SK-MEL-5 (cell line): ENCODE data around the gene RPL3. TPM values are rescaled to one million over a fixed set of nuclear protein-coding genes. Genes with fewer than 3 reads are reported as not detected.

Experiments used
- DNase-seq: peaks from one replicate; pipeline ENCODE4 v3.0.0-alpha.2; 2016; ENCODE audit warnings: low read depth, low spot score
- in situ Hi-C: cut with HindIII; loops from 2 replicates; pipeline ENCODE4 v1.10.0; 2016; ENCODE audit warnings: low sequenced_read_pairs, high pct_unique_total_duplicates, low pct_unique_long_range_greater_than_20kb
- total RNA-seq: library from RNA; depleted of rRNA; stranded (reverse); fragments of >200 nt; shearing (Covaris generic); gene quantifications from 2 replicates; pipeline ENCODE4 v1.2.3, GENCODE V29; 2014

Gene RPL3
- total RNA-seq, 1 experiment from 2014 or later, result 3,465 TPM

DNA sequence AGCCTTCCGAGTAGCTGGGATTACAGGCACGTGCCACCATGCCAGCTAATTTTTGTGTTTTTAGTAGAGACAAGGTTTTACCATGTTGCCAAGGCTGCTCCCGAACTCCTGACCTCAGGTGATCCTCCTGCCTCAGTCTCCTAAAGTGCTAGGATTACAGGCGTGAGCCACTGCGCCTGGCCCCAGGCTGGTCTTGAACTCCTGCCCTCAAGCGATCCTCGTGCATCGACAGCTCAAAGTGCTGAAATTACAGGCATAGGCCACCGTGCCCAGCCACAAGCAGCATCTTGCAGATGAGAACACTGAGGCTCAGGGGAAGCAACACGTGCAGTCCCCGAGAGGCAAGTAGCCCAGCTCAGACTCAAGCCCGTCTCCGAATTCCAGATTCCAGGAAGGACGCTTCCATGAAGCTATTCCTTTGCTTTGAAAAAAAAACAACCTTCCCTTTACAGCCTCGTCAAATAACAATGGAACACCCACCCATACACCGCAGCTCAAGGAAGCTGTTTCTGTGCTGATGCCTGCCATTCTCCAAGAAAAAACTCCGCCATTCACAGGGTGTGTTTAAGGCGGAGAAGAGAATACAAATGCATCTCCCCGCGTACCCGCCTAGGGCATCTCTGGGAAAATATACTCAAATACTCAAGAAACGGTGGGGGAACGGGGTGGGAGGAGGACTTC is 40.1 kb downstream of the RPL3 start:
- in situ Hi-C loops, result no loop called here
- no peak for DNase-seq

DNA sequence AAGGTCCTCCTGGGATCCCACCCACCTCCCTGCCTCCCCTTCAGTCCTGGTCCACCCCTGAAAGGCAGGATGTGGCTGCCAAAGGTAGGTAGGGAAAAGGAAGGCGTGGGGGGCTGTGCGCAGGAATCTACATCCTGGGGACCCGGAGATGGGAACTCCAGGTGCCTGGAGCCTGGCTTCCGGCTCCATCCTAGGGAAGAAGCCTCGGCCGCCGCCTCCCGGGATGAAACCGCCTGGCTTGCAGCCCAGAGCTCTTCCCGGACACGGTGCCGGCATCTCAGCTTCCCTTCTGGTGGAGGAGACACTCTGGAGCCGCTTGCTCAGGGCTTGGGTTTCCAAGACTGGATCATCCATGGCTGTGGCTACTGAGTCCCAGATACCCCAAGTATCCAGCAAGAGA is 41.4 kb downstream of the RPL3 start:
- in situ Hi-C loops, result no loop called here
- no peak for DNase-seq

DNA sequence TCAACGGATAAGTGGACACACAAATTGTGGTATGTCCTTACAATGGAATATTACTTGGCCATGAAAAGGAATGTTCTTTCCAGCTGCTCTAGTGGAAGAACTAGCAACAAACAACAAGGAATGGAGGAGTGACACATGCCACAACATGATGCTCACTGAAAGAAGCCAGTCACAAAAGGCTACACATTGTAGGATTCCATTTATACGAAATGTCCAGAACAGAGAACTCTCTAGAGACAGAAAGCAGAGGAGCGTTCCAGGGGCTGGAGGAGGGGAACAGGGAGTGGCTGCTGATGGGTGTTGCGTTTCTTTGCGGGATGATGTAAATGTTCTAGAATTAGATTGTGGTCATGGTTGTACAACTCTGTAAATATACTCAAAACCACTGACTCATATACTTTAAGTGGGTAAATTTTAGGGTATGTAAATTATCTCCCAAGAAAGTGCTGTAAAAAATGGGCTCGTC is 42.2 kb downstream of the RPL3 start:
- DNase-seq, result no peak
- in situ Hi-C loops, result no loop called here

DNA sequence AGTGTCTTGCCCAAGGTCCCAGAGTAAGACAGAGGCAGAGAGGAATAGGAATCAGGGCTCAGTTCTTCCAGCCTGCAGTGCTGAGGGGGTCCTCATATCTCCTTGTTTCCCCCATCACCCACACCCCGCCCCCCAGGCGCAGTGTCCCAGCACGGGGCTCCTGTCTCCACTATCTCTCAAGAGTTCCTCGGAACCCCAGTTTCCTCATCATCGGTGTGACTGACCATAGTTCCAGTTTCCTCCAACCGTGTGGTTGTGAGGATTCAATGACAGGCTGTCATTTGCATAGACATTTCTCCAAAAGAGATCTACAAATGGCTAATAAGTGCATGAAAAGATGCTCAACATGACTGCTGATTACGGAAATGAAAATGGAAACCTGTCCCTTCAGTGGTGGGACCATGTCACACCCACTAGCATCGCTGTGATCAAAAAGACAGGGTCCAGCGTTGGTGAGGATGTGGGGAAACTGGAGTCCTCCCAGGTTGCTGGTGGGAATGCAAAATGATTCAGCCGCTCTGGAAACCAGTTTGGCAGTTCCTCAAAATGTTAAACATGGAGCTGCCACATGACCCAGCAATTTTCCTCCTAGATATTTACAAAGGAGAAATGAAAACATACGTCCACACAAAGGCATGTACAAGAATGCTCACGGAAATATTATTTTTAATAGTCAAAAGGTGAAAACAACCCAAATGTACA is 42.8 kb downstream of the RPL3 start:
- in situ Hi-C loops, result no loop called here

DNA sequence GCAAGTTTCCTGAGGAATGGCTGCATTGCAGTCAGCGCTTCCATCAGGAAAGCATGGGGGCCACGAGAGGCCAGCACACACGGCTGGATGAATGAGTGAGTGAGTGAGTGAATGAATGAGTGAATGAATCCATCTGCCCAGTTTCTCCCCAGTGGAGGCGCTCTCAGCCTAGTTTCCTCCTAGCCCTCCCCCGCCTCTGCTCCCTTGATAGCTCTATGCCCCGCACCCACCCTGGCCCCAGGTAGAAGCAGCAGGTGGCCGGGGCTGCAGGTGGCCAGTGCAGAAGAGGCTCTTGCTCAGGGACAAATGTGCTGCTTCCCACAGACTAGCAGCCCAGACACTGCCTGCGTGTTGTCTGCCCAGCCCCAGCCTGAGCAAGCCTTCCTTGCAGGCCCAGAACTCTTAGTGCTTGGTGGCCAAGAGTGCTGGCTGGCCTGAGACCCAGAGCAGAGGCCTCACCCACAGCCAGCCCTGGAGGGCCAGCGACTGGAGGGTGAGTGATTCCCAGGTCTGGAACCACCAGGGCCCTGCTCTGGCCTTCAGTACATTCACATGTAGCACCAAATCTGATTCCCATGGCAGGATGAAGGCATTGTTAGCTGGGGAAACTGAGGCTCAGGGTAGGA is 43.5 kb downstream of the RPL3 start:
- in situ Hi-C loops, result no loop called here
- no peak for DNase-seq

More for the DNA sequence above, 42.8 kb downstream of the RPL3 start:
- no peak for DNase-seq

DNA sequence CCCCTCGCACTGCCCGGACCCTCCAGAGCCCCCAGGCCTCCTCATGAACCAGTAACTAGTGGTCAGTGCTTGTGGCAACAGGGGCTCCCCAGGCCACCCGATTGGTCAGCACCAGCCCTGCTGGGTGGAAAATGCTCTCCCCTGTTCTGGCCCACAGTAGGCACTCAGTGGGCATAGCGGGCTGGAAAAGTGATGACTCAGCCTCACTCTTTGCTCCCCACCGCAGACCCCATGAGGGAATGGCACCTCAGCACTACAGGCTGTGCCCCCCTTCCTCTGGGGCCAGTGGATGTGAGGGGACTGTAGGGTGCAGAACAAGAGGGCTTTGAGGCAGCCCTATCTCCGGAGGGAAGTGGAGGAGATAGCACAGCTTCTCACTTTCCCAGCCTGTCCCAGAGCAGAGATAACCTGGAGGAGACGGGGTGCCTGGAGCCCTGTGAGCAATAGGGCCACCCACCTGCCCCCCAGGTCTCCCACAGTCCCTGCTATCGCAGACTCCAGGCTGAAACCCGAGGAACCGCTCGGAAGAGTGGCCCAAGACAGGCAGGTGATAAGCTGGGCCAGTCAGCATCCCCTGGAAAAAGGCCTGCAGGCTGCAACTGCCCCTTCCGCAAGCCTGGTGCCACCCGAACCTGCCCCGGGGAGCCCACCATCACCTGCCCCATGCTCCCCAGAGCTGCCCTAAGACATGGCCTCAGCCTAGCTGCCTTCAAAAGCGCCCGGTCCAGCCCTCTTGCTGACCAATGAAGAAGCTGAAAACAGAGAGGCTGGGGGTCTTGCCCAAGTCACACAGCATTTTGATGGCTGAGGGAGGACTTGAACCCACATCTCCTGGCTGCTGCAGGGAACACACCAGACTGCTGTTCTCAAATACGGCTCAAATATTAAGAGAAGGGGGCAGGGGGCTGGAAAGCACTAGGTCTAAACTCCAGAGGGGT is 45.2 kb downstream of the RPL3 start:
- in situ Hi-C loops, result no loop called here
- DNase-seq, result no peak

DNA sequence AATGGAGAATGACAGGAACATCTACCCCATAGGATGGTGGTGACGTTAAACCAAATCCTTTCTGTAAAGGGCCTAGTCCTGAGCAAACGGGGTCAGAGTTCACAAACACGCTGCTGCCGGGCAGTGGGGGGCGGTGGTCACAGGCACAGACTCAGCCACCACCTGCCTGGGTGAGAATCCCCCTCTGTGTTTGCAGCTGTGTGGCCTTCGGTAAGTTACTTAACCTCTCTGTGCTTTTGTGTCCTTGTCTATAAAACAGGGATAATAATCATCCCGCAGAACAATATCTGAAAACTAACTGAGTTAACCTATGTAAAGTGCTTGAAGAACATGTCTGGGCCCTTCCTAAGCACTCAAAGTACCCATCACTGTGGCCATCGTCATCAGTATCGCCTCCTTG is 48.6 kb downstream of the RPL3 start:
- DNase-seq, result no peak
- in situ Hi-C loops, result no loop called here

DNA sequence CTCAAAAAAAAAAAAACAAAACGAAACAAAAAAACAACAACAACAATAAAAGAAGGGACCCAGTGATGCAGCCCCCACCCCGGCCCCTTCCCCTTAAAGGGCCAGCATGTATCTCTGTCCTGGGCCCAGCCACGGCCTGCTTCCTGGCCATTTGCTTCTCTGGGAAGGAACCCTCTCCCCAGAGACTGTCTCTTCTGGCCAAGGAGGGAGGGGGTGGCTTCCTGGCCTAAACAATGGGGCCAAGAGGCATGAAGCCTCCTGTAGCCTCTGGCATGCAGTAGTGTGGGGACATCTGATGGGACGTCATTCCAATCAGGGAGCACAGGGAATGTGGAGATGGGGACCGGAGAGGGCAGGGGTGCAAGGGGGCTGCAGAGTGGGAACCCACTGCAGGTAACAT is 49.1 kb downstream of the RPL3 start:
- DNase-seq, result no peak
- in situ Hi-C loops, result no loop called here

DNA sequence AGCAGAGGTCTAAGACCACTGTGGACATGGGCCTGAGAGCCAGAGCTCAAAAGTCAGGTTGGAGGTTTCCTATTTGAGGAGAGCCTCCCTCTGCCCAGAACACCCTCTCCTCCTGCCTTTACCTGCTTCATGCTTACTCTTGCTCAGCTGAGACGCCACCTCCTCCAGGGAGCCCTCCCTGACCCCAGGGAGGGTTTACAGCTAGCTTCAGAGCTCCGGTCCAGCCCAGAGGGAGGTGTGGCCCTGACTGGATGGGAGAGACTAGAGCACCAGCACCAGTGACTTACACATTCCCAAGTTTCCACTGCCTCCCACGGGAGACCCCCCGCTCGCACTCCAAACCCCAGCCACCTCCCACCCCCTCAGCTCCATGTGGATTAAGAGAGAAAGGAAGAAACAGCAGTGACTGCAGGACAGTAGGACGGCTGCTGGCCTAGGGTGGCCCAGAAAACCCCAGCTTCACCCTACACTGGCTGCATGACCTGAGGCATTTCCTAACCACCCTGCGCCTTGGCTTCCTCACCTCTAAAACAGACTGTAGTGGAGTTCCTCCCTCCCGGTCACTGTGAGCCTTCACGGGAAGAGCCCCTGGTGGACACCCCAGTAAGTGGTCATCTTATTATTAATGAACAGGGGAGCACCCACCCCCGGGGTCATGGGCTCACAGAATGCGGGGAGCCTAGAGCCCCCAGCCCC is 50.2 kb downstream of the RPL3 start:
- DNase-seq, result no peak
- in situ Hi-C loops, result no loop called here

DNA sequence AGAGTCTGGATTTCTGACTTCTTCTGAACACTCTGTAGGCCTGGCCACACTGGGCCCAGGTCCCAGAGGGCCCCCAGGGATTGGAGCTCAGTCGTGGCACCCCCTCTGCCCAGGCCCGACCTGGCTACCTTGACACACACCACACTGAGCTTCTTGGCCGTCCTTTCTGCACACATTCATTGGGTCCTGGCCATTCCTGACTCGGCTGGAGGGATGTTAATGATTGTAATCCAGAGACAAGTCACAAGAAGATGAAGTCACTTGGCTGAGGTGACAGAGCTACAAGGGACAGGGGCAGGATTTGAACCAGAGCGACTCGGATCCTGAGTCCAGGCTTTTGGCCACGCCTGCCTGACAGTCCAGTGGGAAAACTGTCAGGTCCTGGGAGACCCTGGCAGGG is 50.8 kb downstream of the RPL3 start:
- no peak for DNase-seq
- in situ Hi-C loops, result no loop called here

DNA sequence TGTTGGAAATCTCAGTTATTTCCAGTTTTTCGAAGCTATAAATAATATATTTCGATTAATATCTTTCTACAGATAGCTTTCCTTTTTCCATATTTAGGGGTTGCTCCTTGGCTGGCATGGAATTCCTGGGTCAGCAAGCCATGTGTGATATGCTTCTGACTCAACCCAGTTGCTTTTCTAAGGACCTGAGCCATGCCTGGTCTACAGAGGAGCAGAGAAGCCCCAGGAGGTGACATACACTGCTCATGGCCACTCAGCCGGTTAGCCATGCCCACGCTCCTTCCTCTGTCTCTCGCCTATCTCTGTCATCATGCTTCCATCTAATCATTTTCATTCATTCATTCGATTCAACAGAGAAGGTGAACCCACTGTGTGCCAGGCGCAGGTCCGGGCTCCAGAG is 51.4 kb downstream of the RPL3 start:
- in situ Hi-C loops, result no loop called here
- no peak for DNase-seq

DNA sequence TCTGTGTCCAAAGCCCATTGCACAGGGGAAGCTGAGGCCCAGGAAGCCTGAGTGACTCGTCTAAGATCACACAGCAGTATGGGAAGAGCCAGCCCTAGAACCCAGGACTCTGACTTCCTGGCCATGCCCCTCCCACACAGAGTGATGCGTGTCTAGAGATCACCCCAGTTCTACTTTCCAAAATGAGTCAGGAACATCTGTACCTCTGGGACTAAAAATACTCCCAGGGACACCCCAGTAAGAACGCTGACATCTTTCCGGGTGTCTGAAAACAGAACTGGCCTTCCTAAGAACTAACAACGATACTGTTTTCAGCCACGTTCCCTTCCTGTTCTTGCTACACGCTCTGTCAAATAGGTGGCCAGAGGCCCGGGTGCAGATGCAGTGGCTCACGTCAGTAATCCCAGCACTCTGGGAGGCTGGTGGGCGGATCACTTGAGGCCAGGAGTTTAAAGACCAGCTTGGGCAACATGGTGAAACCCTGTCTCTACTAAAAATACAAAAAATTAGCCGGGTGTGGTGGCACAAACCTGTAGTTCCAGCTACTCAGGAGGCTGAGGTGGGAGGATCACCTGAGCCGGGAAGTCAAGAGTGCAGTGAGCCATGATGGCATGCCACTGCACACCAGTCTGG is 52.9 kb downstream of the RPL3 start:
- in situ Hi-C loops, result no loop called here
- no peak for DNase-seq

DNA sequence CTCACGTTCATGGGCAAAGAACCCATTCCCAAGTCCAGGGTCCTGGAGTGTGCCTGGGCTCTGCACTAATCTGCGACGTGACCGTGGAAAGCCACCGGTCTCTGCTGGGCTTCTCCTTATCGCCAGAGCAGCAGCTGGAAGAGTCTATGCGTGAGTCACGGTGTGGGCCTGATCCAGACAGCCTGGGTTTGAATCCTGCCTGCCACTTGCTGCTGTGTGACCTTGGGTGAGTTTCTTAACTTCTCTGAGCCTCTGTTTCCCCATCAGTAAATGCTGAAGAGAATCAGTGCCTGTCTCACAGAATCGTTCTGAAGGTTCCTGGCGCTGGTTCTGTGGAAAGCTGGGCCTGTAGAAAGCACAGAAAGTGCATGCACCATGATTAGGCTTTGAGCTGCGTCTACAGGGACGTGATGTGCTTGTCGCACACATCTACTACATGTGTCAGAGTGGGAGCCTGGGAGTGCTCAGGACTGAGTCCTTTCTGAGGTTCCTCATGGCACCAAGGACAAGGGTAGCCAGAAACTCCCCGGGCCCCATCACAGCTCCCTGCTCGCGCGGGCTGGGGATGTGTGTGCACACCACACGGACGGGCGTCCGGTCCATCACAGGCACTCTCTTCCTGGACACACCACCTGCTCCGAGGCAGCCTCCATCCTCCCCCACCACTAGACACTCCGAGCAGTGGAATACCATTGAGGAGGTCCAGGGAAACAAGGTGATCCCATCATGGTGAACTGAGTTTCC is 54.1 kb downstream of the RPL3 start:
- in situ Hi-C loops, result no loop called here
- no peak for DNase-seq

DNA sequence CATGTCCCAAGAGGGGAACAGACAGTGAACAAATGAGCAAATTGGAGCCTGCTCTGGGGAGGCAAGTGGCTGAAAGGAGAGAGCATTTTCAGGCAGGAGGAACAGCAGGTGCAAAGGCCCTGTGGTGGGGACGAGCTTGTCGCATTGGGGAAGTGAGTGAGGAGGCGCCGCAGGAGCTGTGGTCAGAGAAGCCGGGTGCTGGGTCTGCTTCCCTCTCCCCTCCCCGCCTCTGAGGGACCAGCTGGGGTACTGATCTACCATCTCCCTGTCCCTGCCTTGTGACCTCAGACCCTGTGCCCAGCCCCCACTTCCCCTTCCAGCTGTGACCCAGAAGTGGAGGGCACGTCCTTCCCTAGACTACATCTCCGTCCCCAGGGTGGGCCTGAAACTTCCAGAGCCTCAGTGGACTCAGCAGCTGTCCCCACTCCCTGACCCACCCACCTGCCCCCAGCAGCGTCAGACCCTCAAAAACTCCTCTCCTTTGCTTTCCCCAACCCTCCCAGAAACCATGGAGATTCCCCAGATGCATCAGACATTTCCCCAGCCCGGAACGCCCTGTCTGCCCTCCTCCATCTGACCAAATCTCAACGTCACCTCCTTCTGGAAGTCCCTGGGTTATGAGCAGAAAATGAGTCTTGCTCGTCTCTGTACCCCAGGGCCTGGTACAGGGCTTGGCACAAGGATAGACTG is 54.9 kb downstream of the RPL3 start:
- no peak for DNase-seq
- in situ Hi-C loops, result no loop called here

DNA sequence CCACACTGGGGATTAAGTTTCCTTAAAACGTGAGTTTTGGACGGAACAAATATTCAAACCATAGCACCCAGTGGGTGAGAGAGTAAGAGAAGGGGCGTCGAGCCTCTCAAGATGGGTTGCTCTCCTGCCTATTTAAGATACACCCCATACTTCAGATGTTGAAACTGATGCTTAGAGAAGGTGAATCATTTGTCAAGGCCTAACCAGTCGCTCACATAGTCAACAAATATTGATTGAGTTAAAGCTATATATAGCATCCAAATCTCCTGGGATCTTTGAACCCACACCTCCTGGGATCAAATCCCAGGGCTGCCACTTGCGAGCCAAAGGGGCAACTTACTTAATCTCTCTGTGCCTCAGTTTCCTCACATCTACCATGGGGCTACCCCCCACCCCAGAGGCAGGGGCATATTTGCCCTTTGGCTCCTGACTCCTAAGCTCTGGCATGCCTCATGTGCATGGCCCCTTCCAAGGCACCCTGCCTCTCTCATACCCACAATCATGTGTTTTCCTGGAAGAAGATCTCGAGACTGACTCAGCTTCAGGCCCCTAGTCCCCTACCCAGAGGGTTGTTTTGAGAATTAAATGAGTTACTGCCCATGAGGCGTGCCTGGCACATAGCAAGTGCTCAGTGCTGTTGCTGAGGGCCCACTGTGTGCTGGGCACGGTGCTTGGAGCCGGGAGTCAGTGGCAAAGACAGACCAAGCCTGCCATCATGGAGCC is 55.6 kb downstream of the RPL3 start:
- in situ Hi-C loops, result no loop called here
- no peak for DNase-seq
